Measurements from ENCODE around the gene DRAP1.
"Not testable (repeated sequence)": the region's sequence is repeated elsewhere in the genome, so short reads cannot be mapped to it uniquely, and the experiment has no call there.

Gene DRAP1

GRCh38 chr11:65931773-65932557 is 12.7 kb downstream of the DRAP1 start:
- H3K4me1 Mint-ChIP-seq, result peaks cover 37% of the 10 kb centered on the region
- H3K36me3 Mint-ChIP-seq, result peaks cover 10% of the 10 kb centered on the region
- H3K9me3 Mint-ChIP-seq, result no peaks in the 10 kb centered on the region
- no peak overlapping the region for H3K4me3 Mint-ChIP-seq
- no peak overlapping the region for H3K27ac Mint-ChIP-seq
- DNase-seq (ENCODE audit: low spot score in 2 of 2) (no peak), ATAC-seq (no peak)

GRCh38 chr11:65932558-65932919 is 13.3 kb downstream of the DRAP1 start:
- ATAC-seq (no peak), DNase-seq (ENCODE audit: low spot score in 2 of 2) (no peak)
- peaks cover 4% of the 10 kb centered on the region for H3K36me3 Mint-ChIP-seq
- H3K9me3 Mint-ChIP-seq, result no peaks in the 10 kb centered on the region
- H3K4me3 Mint-ChIP-seq, result no peak overlapping the region
- no peak overlapping the region for H3K27ac Mint-ChIP-seq
- peaks cover 31% of the 10 kb centered on the region for H3K4me1 Mint-ChIP-seq

GRCh38 chr11:65934014-65934413 is 14.8 kb downstream of the DRAP1 start:
- Mint-ChIP-seq H3K27ac (no peak overlapping the region), H3K4me1 (peaks cover 17% of the 10 kb centered on the region), H3K4me3 (no peak overlapping the region), H3K9me3 (no peaks in the 10 kb centered on the region), H3K36me3 (no peaks in the 10 kb centered on the region)
- DNase-seq (ENCODE audit: low spot score in 2 of 2) (no peak), ATAC-seq (no peak)

- ATAC-seq (no peak), DNase-seq (ENCODE audit: low spot score in 2 of 2) (no peak)
- Mint-ChIP-seq H3K27ac (no peak overlapping the region), H3K9me3 (no peaks in the 10 kb centered on the region), H3K36me3 (no peaks in the 10 kb centered on the region), H3K4me3 (no peak overlapping the region), H3K4me1 (peaks cover 18% of the 10 kb centered on the region)
Observed at GRCh38 chr11:65937766-65938165, 18.5 kb downstream of the DRAP1 start.

GRCh38 chr11:65941720-65942310 is 22.6 kb downstream of the DRAP1 start:
- Mint-ChIP-seq H3K4me3 (peak overlapping the region; percentile 14), H3K4me1 (peaks cover 18% of the 10 kb centered on the region), H3K36me3 (no peaks in the 10 kb centered on the region), H3K27ac (peak overlapping the region; percentile 77), H3K9me3 (no peaks in the 10 kb centered on the region)
- ATAC-seq, result no peak
- DNase-seq (ENCODE audit: low spot score in 2 of 2), result no peak

GRCh38 chr11:65942531-65942930 is 23.3 kb downstream of the DRAP1 start:
- Mint-ChIP-seq H3K4me1 (peaks cover 18% of the 10 kb centered on the region), H3K4me3 (no peak overlapping the region), H3K27ac (peak overlapping the region; percentile 77), H3K9me3 (no peaks in the 10 kb centered on the region), H3K36me3 (no peaks in the 10 kb centered on the region)
- no peak for ATAC-seq
- no peak for DNase-seq (ENCODE audit: low spot score in 2 of 2)

GRCh38 chr11:65944191-65944590 is 25.0 kb downstream of the DRAP1 start:
- Mint-ChIP-seq H3K27ac (no peak overlapping the region), H3K4me3 (no peak overlapping the region), H3K36me3 (no peaks in the 10 kb centered on the region), H3K9me3 (no peaks in the 10 kb centered on the region), H3K4me1 (peaks cover 18% of the 10 kb centered on the region)
- DNase-seq (ENCODE audit: low spot score in 2 of 2), result no peak
- no peak for ATAC-seq

- ATAC-seq (no peak), DNase-seq (ENCODE audit: low spot score in 2 of 2) (no peak)
- Mint-ChIP-seq H3K9me3 (no peaks in the 10 kb centered on the region), H3K36me3 (no peaks in the 10 kb centered on the region), H3K4me3 (no peak overlapping the region), H3K27ac (peak overlapping the region; percentile 37), H3K4me1 (peaks cover 18% of the 10 kb centered on the region)
Observed at GRCh38 chr11:65944767-65945166, 25.5 kb downstream of the DRAP1 start.

GRCh38 chr11:65945430-65945911 is 26.2 kb downstream of the DRAP1 start, which contains the start of gene TSGA10IP:
Gene TSGA10IP (plus strand): TSS chr11:65945480. CDS start chr11:65945676, 196 bp downstream.
- ATAC-seq, result no peak
- DNase-seq (ENCODE audit: low spot score in 2 of 2), result no peak
- H3K36me3 Mint-ChIP-seq, result no peaks in the 10 kb centered on the region
- no peak within 1 kb of the TSS for H3K4me3 Mint-ChIP-seq
- peaks cover 13% of the 10 kb centered on the region for H3K4me1 Mint-ChIP-seq
- peak within 1 kb of the TSS; percentile 37 for H3K27ac Mint-ChIP-seq
- no peaks in the 10 kb centered on the region for H3K9me3 Mint-ChIP-seq

GRCh38 chr11:65945941-65946558 is 26.8 kb downstream of the DRAP1 start:
- Mint-ChIP-seq H3K4me3 (no peak overlapping the region), H3K27ac (no peak overlapping the region), H3K36me3 (no peaks in the 10 kb centered on the region), H3K4me1 (peaks cover 7% of the 10 kb centered on the region), H3K9me3 (no peaks in the 10 kb centered on the region)
- ATAC-seq (no peak), DNase-seq (ENCODE audit: low spot score in 2 of 2) (no peak)

- no peaks in the 10 kb centered on the region for H3K36me3 Mint-ChIP-seq
- H3K9me3 Mint-ChIP-seq, result no peaks in the 10 kb centered on the region
- ATAC-seq (no peak), DNase-seq (ENCODE audit: low spot score in 2 of 2) (no peak)
- H3K4me1 Mint-ChIP-seq, result peaks cover 1% of the 10 kb centered on the region
- no peak overlapping the region for H3K27ac Mint-ChIP-seq
- H3K4me3 Mint-ChIP-seq, result no peak overlapping the region
Observed at GRCh38 chr11:65946655-65947054, 27.4 kb downstream of the DRAP1 start.

- H3K4me1 Mint-ChIP-seq, result no peaks in the 10 kb centered on the region
- H3K27ac Mint-ChIP-seq, result no peak overlapping the region
- no peak for DNase-seq (ENCODE audit: low spot score in 2 of 2)
- no peak for ATAC-seq
- no peaks in the 10 kb centered on the region for H3K9me3 Mint-ChIP-seq
- no peaks in the 10 kb centered on the region for H3K36me3 Mint-ChIP-seq
- H3K4me3 Mint-ChIP-seq, result no peak overlapping the region
Observed at GRCh38 chr11:65947133-65947532, 27.9 kb downstream of the DRAP1 start.

- ATAC-seq, result no peak
- Mint-ChIP-seq H3K27ac (no peak overlapping the region), H3K4me1 (no peaks in the 10 kb centered on the region), H3K4me3 (no peak overlapping the region), H3K9me3 (no peaks in the 10 kb centered on the region), H3K36me3 (no peaks in the 10 kb centered on the region)
- DNase-seq (ENCODE audit: low spot score in 2 of 2), result no peak
Observed at GRCh38 chr11:65947603-65948125, 28.4 kb downstream of the DRAP1 start.

GRCh38 chr11:65950711-65951110 is 31.5 kb downstream of the DRAP1 start:
- not testable (repeated sequence) for H3K36me3 Mint-ChIP-seq; H3K9me3 Mint-ChIP-seq; H3K4me1 Mint-ChIP-seq; DNase-seq (ENCODE audit: low spot score in 2 of 2); H3K27ac Mint-ChIP-seq; ATAC-seq; H3K4me3 Mint-ChIP-seq

GRCh38 chr11:65951641-65952040 is 32.4 kb downstream of the DRAP1 start:
- H3K36me3 Mint-ChIP-seq; ATAC-seq; H3K4me3 Mint-ChIP-seq; H3K4me1 Mint-ChIP-seq; DNase-seq (ENCODE audit: low spot score in 2 of 2); H3K9me3 Mint-ChIP-seq; H3K27ac Mint-ChIP-seq: not testable (repeated sequence)
